K562 (cell line): ENCODE results near the gene TAMALIN. TPM values are rescaled to one million over a fixed set of nuclear protein-coding genes. Genes with fewer than 3 reads are reported as not detected.

Experiments
- BACH1 ChIP-seq: fragments of 200-800 bp; sonication (Bioruptor generic); IDR thresholded peaks from 2 replicates; pipeline ENCODE4 v1.6.1; 2016; ENCODE audit warnings: missing genetic modification characterization, missing compliant biosample characterization
- DACH1 ChIP-seq: fragments of 450-650 bp; IDR thresholded peaks from 2 replicates; pipeline ENCODE4 v1.6.1; 2018; ENCODE audit not compliant: partially characterized antibody
- ETV5 ChIP-seq: sonication (generic); formaldehyde crosslinking; IDR thresholded peaks from 2 replicates; pipeline ENCODE4 v1.4.0; 2020; ENCODE audit warnings: low read depth, mild to moderate bottlenecking, missing genetic modification reagents
- HDAC8 ChIP-seq: fragments of 450-650 bp; IDR thresholded peaks from 2 replicates; pipeline ENCODE4 v1.6.1; 2016; ENCODE audit warnings: mild to moderate bottlenecking, missing genetic modification characterization, moderate library complexity, missing compliant biosample characterization
- KLF1 ChIP-seq: fragments of 450-650 bp; IDR thresholded peaks from 2 replicates; pipeline ENCODE4 v1.6.1; 2016; ENCODE audit warnings: missing genetic modification characterization, missing compliant biosample characterization
- NFE2L1 ChIP-seq: fragments of 450-650 bp; IDR thresholded peaks from 2 replicates; pipeline ENCODE4 v1.6.1; 2016; ENCODE audit warnings: missing genetic modification characterization, low read depth, mild to moderate bottlenecking, missing compliant biosample characterization, moderate library complexity, borderline replicate concordance
- NR0B1 ChIP-seq: fragments of 450-650 bp; IDR thresholded peaks from one replicate; pipeline ENCODE4 v1.6.1; 2018; ENCODE audit warnings: mild to moderate bottlenecking, moderate library complexity; ENCODE audit not compliant: partially characterized antibody
- SMAD4 ChIP-seq: fragments of 250-450 bp; sonication (Bioruptor Pico); conservative IDR thresholded peaks from 2 replicates; pipeline ENCODE4 v1.8.0; 2021; ENCODE audit warnings: inconsistent platforms, mild to moderate bottlenecking, moderate library complexity
- THAP12 ChIP-seq: fragments of 250-450 bp; sonication (Bioruptor Pico); IDR thresholded peaks from 2 replicates; pipeline ENCODE4 v1.9.0; 2021; ENCODE audit warnings: mild to moderate bottlenecking, inconsistent platforms
- polyA plus RNA-seq, 8 experiments: library from polyadenylated mRNA; depleted of rRNA in 4 of 8; stranded (reverse) in 5 of 8; unstranded in 3 of 8; fragments of >200 nt; fragmentation: Nextera tagmentation in 2 of 8; fragmentation: Illumina TruSeq in 1 of 8; extraction: Ambion mirVana in 2 of 8; extraction: Trizol in 1 of 8; gene quantifications; 2 replicates each; pipeline versions ENCODE4 v1.2.1 to v1.2.3, GENCODE V29; 2011 to 2014; ENCODE audit warnings: inconsistent platforms in 1 of 8, missing spikeins in 1 of 8
- total RNA-seq, 7 experiments: library from RNA; depleted of rRNA in 6 of 7; stranded (reverse); fragments of >200 nt in 6 of 7; fragmentation: Illumina TruSeq in 2 of 7; extraction: Trizol in 2 of 7; gene quantifications; 2 replicates each; pipeline versions ENCODE4 v1.2.1 to v1.2.3, GENCODE V29; 2011 to 2021; ENCODE audit warnings: low replicate concordance in 1 of 7
- TF ChIP-seq, protein P1 (sequence below), 2 experiments: fragments of 450-650 bp; formaldehyde crosslinking in 1 of 2; IDR thresholded peaks; 2 replicates each; pipeline versions ENCODE4 v1.4.0 to v1.6.1; 2014 to 2020; ENCODE audit warnings: mild to moderate bottlenecking in 2 of 2, borderline replicate concordance in 1 of 2, low read depth in 1 of 2
- TF ChIP-seq, protein P2 (sequence below): fragments of 250-450 bp; sonication (Bioruptor Pico); IDR thresholded peaks from 2 replicates; pipeline ENCODE4 v1.8.0; 2021; ENCODE audit warnings: moderate library complexity, mild to moderate bottlenecking, inconsistent platforms
- TF ChIP-seq, protein P3 (sequence below): fragments of 450-650 bp; IDR thresholded peaks from 2 replicates; pipeline ENCODE4 v1.7.1; 2018; ENCODE audit warnings: mild to moderate bottlenecking, low read depth; ENCODE audit not compliant: partially characterized antibody

Gene TAMALIN
- total and polyA plus RNA-seq, 9 of the 15 experiments (the other 6 are each of a cell fraction or from before 2014, with no cell fraction given), result 0.74 to 2.2 (median 1.5) TPM; not detected in 2

- TF ChIP-seq DACH1 (no peak), THAP12 (no peak), KLF1 (tag) (peak; percentile 32; the same call in 1 of the 2 replicates), SMAD4 (CRISPR knock-in tag) (no peak), ETV5 (CRISPR knock-in tag) (0 out of 2 replicates have a peak, but pooled peaks have one; percentile 28), NFE2L1 (tag) (no peak), BACH1 (tag) (no peak), HDAC8 (no peak), NR0B1 (no peak)
- TF ChIP-seq, protein P1, sequence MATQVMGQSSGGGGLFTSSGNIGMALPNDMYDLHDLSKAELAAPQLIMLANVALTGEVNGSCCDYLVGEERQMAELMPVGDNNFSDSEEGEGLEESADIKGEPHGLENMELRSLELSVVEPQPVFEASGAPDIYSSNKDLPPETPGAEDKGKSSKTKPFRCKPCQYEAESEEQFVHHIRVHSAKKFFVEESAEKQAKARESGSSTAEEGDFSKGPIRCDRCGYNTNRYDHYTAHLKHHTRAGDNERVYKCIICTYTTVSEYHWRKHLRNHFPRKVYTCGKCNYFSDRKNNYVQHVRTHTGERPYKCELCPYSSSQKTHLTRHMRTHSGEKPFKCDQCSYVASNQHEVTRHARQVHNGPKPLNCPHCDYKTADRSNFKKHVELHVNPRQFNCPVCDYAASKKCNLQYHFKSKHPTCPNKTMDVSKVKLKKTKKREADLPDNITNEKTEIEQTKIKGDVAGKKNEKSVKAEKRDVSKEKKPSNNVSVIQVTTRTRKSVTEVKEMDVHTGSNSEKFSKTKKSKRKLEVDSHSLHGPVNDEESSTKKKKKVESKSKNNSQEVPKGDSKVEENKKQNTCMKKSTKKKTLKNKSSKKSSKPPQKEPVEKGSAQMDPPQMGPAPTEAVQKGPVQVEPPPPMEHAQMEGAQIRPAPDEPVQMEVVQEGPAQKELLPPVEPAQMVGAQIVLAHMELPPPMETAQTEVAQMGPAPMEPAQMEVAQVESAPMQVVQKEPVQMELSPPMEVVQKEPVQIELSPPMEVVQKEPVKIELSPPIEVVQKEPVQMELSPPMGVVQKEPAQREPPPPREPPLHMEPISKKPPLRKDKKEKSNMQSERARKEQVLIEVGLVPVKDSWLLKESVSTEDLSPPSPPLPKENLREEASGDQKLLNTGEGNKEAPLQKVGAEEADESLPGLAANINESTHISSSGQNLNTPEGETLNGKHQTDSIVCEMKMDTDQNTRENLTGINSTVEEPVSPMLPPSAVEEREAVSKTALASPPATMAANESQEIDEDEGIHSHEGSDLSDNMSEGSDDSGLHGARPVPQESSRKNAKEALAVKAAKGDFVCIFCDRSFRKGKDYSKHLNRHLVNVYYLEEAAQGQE (IDR thresholded peaks at IDR 0.05; ENCODE audit: borderline replicate concordance), result peak; percentile 94
- TF ChIP-seq, protein P1 (CRISPR knock-in tag; IDR thresholded peaks at IDR 0.05; ENCODE audit: low read depth), result peak; percentile 89
- TF ChIP-seq, protein P2, sequence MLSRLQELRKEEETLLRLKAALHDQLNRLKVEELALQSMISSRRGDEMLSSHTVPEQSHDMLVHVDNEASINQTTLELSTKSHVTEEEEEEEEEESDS (CRISPR knock-in tag), result no peak
- TF ChIP-seq, protein P3, sequence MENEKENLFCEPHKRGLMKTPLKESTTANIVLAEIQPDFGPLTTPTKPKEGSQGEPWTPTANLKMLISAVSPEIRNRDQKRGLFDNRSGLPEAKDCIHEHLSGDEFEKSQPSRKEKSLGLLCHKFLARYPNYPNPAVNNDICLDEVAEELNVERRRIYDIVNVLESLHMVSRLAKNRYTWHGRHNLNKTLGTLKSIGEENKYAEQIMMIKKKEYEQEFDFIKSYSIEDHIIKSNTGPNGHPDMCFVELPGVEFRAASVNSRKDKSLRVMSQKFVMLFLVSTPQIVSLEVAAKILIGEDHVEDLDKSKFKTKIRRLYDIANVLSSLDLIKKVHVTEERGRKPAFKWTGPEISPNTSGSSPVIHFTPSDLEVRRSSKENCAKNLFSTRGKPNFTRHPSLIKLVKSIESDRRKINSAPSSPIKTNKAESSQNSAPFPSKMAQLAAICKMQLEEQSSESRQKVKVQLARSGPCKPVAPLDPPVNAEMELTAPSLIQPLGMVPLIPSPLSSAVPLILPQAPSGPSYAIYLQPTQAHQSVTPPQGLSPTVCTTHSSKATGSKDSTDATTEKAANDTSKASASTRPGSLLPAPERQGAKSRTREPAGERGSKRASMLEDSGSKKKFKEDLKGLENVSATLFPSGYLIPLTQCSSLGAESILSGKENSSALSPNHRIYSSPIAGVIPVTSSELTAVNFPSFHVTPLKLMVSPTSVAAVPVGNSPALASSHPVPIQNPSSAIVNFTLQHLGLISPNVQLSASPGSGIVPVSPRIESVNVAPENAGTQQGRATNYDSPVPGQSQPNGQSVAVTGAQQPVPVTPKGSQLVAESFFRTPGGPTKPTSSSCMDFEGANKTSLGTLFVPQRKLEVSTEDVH, result no peak
Observed at GRCh38 chr12:52041695-52042123, 35.0 kb downstream of the TAMALIN start (continued).
